ENCODE results near the gene ZFAND3.
"Not testable (repeated sequence)": the region's sequence is repeated elsewhere in the genome, so short reads cannot be mapped to it uniquely, and the experiment has no call there.

ZFAND3 gene

GRCh38 chr6:37948584-37948983, 129.1 kb downstream of the ZFAND3 start:
- not testable (repeated sequence) for H3K4me1 ChIP-seq (ENCODE audit: insufficient read depth, low read length); H3K9me3 ChIP-seq (ENCODE audit: insufficient read depth, low read depth, low read length)

GRCh38 chr6:37952027-37952426, 132.5 kb downstream of the ZFAND3 start:
- Histone ChIP-seq H3K9me3 (ENCODE audit: insufficient read depth, low read depth, low read length) (no peaks in the 10 kb centered on the region), H3K27ac (ENCODE audit: low read length) (no peak overlapping the region), H3K4me3 (ENCODE audit: low read length) (no peak overlapping the region), H3K36me3 (ENCODE audit: insufficient read depth, low read depth, low read length) (no peaks in the 10 kb centered on the region), H3K27me3 (ENCODE audit: insufficient read depth, low read length) (no peaks in the 10 kb centered on the region), H3K9ac (ENCODE audit: low read depth, low read length) (no peak overlapping the region), H3K4me1 (ENCODE audit: insufficient read depth, low read length) (0 out of 2 replicates have a peak, but pooled peaks cover 3% of the 10 kb centered on the region)

More at GRCh38 chr6:37948584-37948983, 129.1 kb downstream of the ZFAND3 start:
- not testable (repeated sequence) for H3K27me3 ChIP-seq (ENCODE audit: insufficient read depth, low read length); H3K27ac ChIP-seq (ENCODE audit: low read length); H3K4me3 ChIP-seq (ENCODE audit: low read length); H3K36me3 ChIP-seq (ENCODE audit: insufficient read depth, low read depth, low read length); H3K9ac ChIP-seq (ENCODE audit: low read depth, low read length)

GRCh38 chr6:37954791-37955190, 135.3 kb downstream of the ZFAND3 start:
- no peak overlapping the region for H3K9ac ChIP-seq (ENCODE audit: low read depth, low read length)
- no peak overlapping the region for H3K4me3 ChIP-seq (ENCODE audit: low read length)
- no peak overlapping the region for H3K27ac ChIP-seq (ENCODE audit: low read length)
- no peaks in the 10 kb centered on the region for H3K36me3 ChIP-seq (ENCODE audit: insufficient read depth, low read depth, low read length)
- 0 out of 2 replicates have a peak, but pooled peaks cover 3% of the 10 kb centered on the region for H3K4me1 ChIP-seq (ENCODE audit: insufficient read depth, low read length)
- H3K9me3 ChIP-seq (ENCODE audit: insufficient read depth, low read depth, low read length): no peaks in the 10 kb centered on the region
- H3K27me3 ChIP-seq (ENCODE audit: insufficient read depth, low read length): no peaks in the 10 kb centered on the region

- Histone ChIP-seq H3K4me3 (ENCODE audit: low read length) (no peak overlapping the region), H3K36me3 (ENCODE audit: insufficient read depth, low read depth, low read length) (no peaks in the 10 kb centered on the region), H3K9ac (ENCODE audit: low read depth, low read length) (no peak overlapping the region), H3K9me3 (ENCODE audit: insufficient read depth, low read depth, low read length) (no peaks in the 10 kb centered on the region), H3K4me1 (ENCODE audit: insufficient read depth, low read length) (0 out of 2 replicates have a peak, but pooled peaks cover 3% of the 10 kb centered on the region), H3K27ac (ENCODE audit: low read length) (no peak overlapping the region), H3K27me3 (ENCODE audit: insufficient read depth, low read length) (no peaks in the 10 kb centered on the region)
Measured at GRCh38 chr6:37956711-37957275, 137.3 kb downstream of the ZFAND3 start.

GRCh38 chr6:37959061-37959460, 139.5 kb downstream of the ZFAND3 start:
- Histone ChIP-seq H3K9ac (ENCODE audit: low read depth, low read length) (no peak overlapping the region), H3K4me3 (ENCODE audit: low read length) (no peak overlapping the region), H3K9me3 (ENCODE audit: insufficient read depth, low read depth, low read length) (no peaks in the 10 kb centered on the region), H3K36me3 (ENCODE audit: insufficient read depth, low read depth, low read length) (no peaks in the 10 kb centered on the region), H3K4me1 (ENCODE audit: insufficient read depth, low read length) (0 out of 2 replicates have a peak, but pooled peaks cover 3% of the 10 kb centered on the region), H3K27ac (ENCODE audit: low read length) (no peak overlapping the region), H3K27me3 (ENCODE audit: insufficient read depth, low read length) (no peaks in the 10 kb centered on the region)

- no peaks in the 10 kb centered on the region for H3K4me1 ChIP-seq (ENCODE audit: insufficient read depth, low read length)
- no peak overlapping the region for H3K4me3 ChIP-seq (ENCODE audit: low read length)
- H3K9me3 ChIP-seq (ENCODE audit: insufficient read depth, low read depth, low read length): no peaks in the 10 kb centered on the region
- H3K9ac ChIP-seq (ENCODE audit: low read depth, low read length): no peak overlapping the region
- no peaks in the 10 kb centered on the region for H3K36me3 ChIP-seq (ENCODE audit: insufficient read depth, low read depth, low read length)
- H3K27me3 ChIP-seq (ENCODE audit: insufficient read depth, low read length): no peaks in the 10 kb centered on the region
- no peak overlapping the region for H3K27ac ChIP-seq (ENCODE audit: low read length)
Measured at GRCh38 chr6:37960139-37960935, 140.8 kb downstream of the ZFAND3 start.

- not testable (repeated sequence) for H3K9me3 ChIP-seq (ENCODE audit: insufficient read depth, low read depth, low read length); H3K4me3 ChIP-seq (ENCODE audit: low read length); H3K4me1 ChIP-seq (ENCODE audit: insufficient read depth, low read length)
Measured at GRCh38 chr6:37962481-37963080, 143.1 kb downstream of the ZFAND3 start.

GRCh38 chr6:37965964-37966676, 146.6 kb downstream of the ZFAND3 start:
- no peak overlapping the region for H3K27ac ChIP-seq (ENCODE audit: low read length)
- H3K9me3 ChIP-seq (ENCODE audit: insufficient read depth, low read depth, low read length): no peaks in the 10 kb centered on the region
- H3K36me3 ChIP-seq (ENCODE audit: insufficient read depth, low read depth, low read length): no peaks in the 10 kb centered on the region
- no peak overlapping the region for H3K9ac ChIP-seq (ENCODE audit: low read depth, low read length)
- no peaks in the 10 kb centered on the region for H3K27me3 ChIP-seq (ENCODE audit: insufficient read depth, low read length)
- no peaks in the 10 kb centered on the region for H3K4me1 ChIP-seq (ENCODE audit: insufficient read depth, low read length)
- H3K4me3 ChIP-seq (ENCODE audit: low read length): no peak overlapping the region

More at GRCh38 chr6:37962481-37963080, 143.1 kb downstream of the ZFAND3 start:
- H3K27me3 ChIP-seq (ENCODE audit: insufficient read depth, low read length); H3K27ac ChIP-seq (ENCODE audit: low read length); H3K36me3 ChIP-seq (ENCODE audit: insufficient read depth, low read depth, low read length); H3K9ac ChIP-seq (ENCODE audit: low read depth, low read length): not testable (repeated sequence)

GRCh38 chr6:37966801-37967200, 147.3 kb downstream of the ZFAND3 start:
- no peak overlapping the region for H3K4me3 ChIP-seq (ENCODE audit: low read length)
- no peaks in the 10 kb centered on the region for H3K4me1 ChIP-seq (ENCODE audit: insufficient read depth, low read length)
- H3K9me3 ChIP-seq (ENCODE audit: insufficient read depth, low read depth, low read length): no peaks in the 10 kb centered on the region
- no peaks in the 10 kb centered on the region for H3K27me3 ChIP-seq (ENCODE audit: insufficient read depth, low read length)
- H3K27ac ChIP-seq (ENCODE audit: low read length): no peak overlapping the region
- H3K36me3 ChIP-seq (ENCODE audit: insufficient read depth, low read depth, low read length): no peaks in the 10 kb centered on the region
- H3K9ac ChIP-seq (ENCODE audit: low read depth, low read length): no peak overlapping the region

- H3K4me1 ChIP-seq (ENCODE audit: insufficient read depth, low read length): no peaks in the 10 kb centered on the region
- no peaks in the 10 kb centered on the region for H3K27me3 ChIP-seq (ENCODE audit: insufficient read depth, low read length)
- H3K4me3 ChIP-seq (ENCODE audit: low read length): no peak overlapping the region
- H3K36me3 ChIP-seq (ENCODE audit: insufficient read depth, low read depth, low read length): no peaks in the 10 kb centered on the region
- no peaks in the 10 kb centered on the region for H3K9me3 ChIP-seq (ENCODE audit: insufficient read depth, low read depth, low read length)
- H3K9ac ChIP-seq (ENCODE audit: low read depth, low read length): no peak overlapping the region
- no peak overlapping the region for H3K27ac ChIP-seq (ENCODE audit: low read length)
Measured at GRCh38 chr6:37967651-37968050, 148.1 kb downstream of the ZFAND3 start.

- Histone ChIP-seq H3K27me3 (ENCODE audit: insufficient read depth, low read length) (no peaks in the 10 kb centered on the region), H3K9ac (ENCODE audit: low read depth, low read length) (no peak overlapping the region), H3K4me1 (ENCODE audit: insufficient read depth, low read length) (no peaks in the 10 kb centered on the region), H3K9me3 (ENCODE audit: insufficient read depth, low read depth, low read length) (peaks cover 7% of the 10 kb centered on the region; the same call in 1 of the 2 replicates), H3K27ac (ENCODE audit: low read length) (no peak overlapping the region), H3K36me3 (ENCODE audit: insufficient read depth, low read depth, low read length) (no peaks in the 10 kb centered on the region), H3K4me3 (ENCODE audit: low read length) (no peak overlapping the region)
Measured at GRCh38 chr6:37971266-37971665, 151.7 kb downstream of the ZFAND3 start.
